NCI-H526 (cell line): ENCODE measurements around the gene RPL36AL.
A peak's percentile ranks its signal among the peaks of the same experiment; 100 is the strongest.
"Not testable (repeated sequence)": the region's sequence is repeated elsewhere in the genome, so short reads cannot be mapped to it uniquely, and the experiment has no call there.

Experiments
- DNase-seq, 2 experiments: peaks; one replicate each; lab custom pipeline; 2025; lab: John Stamatoyannopoulos, UW

RPL36AL gene

GRCh38 chr14:49619273-49619672 is 1.2 kb downstream of the RPL36AL start:
- peak in 1 of 2 experiments; percentile 6 for DNase-seq

DNA sequence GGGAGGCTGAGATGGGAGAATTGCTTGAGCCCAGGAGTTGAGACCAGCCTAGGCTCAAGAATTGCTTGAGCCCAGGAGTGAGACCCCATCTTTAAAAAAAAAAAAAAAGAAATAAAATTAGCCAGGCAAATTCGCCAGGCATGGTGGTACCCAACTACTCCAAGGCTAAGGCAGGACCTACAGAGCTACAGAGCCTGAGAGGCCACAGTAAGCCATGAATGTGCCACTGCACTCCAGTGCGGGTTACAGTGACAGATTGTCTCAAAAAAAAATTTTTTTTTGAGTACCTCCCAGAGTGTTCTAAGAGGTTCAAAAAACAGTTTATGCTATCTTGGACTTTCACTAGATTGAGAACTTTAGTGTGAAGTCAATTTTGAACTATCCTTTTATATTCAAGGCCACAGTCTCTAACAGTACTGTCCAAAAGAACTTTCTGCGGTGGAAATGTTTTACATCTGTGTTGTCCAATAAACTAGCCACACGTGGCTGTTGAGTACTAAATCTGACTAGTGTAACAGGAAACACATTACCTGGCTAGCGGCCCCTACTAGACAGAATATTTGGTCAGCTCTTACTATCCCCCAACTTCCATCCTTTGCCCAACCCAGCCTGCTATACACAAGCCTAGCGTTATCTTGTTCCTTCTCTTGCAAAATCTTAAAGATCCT is 2.4 kb downstream of the RPL36AL start:
- no peak for DNase-seq

- DNase-seq, result no peak
These were observed 4.7 kb downstream of the RPL36AL start for GRCh38 chr14:49615776-49616175.

GRCh38 chr14:49614196-49614595 is 6.2 kb downstream of the RPL36AL start:
- no peak for DNase-seq

GRCh38 chr14:49612671-49613070 is 7.8 kb downstream of the RPL36AL start:
- no peak for DNase-seq

GRCh38 chr14:49612251-49612650 is 8.2 kb downstream of the RPL36AL start:
- no peak for DNase-seq

DNA sequence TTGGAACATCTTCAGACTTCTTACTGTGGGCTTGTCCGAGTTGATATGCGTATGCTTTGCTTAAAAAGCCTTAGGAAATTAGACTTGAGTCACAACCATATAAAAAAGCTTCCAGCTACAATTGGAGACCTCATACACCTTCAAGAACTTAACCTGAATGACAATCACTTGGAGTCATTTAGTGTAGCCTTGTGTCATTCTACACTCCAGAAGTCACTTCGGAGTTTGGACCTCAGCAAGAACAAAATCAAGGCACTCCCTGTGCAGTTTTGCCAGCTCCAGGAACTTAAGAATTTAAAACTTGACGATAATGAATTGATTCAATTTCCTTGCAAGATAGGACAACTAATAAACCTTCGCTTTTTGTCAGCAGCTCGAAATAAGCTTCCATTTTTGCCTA is 12.8 kb downstream of the RPL36AL start:
- no peak for DNase-seq

DNA sequence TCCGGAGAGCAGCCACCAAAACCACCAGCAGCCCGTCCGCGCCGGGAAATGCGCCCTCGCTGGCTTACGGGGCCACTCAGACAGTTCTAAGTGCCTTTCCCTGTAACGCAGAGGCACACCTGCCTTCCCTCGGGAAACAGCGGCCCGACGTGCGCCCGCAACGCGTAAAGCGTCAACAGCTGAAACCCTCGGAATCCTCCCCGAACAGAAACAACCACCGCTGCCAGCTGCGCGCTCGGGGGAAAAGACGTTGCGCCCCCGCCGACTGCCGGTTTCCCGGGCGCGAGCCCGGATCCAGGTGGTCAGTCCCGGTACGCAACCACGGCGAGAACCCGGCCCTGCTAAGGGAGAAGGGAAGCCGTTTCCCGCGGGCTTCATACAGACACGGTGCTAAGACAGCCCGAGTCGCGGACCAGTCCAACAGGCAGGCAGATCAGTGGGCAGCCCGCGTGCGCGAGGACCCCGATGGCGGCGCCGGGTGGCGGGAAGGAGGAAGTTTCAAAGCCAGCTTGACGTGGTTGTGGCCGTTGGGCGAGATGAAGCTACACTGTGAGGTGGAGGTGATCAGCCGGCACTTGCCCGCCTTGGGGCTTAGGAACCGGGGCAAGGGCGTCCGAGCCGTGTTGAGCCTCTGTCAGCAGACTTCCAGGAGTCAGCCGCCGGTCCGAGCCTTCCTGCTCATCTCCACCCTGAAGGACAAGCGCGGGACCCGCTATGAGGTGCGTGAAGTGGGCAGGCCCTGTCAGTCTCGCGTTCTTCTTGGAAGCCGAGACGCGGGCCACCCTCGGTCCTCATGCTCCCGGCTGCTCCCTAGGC is 21.7 kb downstream of the RPL36AL start, which contains the start of gene LRR1:
Gene LRR1 (plus strand): TSS at position 456 of the 816 bp plus-strand sequence. CDS start 81 bp downstream, at position 537.
- DNase-seq, result peak; percentile 79 to 94

GRCh38 chr14:49598189-49598484 is 22.3 kb downstream of the RPL36AL start:
- peak in 1 of 2 experiments; percentile 44 for DNase-seq

- DNase-seq, result no peak
These were observed 25.9 kb downstream of the RPL36AL start for GRCh38 chr14:49594347-49595091.

DNA sequence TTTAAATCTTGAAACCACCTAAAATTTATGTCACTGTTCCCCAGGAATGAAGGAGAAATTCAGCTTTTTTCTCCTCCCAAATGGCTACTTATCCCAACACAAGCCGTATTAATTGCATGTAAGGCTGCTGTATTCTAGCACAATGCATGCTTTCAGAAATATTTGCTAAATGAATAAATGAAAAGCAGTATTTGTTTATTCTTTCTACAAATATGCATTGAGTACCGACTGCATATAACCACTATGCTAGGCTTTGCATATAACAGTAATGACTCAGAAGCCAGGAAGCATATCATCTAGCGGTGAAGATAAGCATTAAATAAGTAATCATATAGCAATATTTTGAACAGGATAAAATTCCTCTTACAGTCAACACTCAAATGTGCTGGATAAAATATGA is 27.4 kb downstream of the RPL36AL start:
- DNase-seq, result peak; percentile 77 to 85

- DNase-seq, result no peak
These were observed 31.0 kb downstream of the RPL36AL start for GRCh38 chr14:49589387-49589786.

- DNase-seq, result peak; percentile 68 to 79
These were observed 33.6 kb downstream of the RPL36AL start for GRCh38 chr14:49586673-49587460.

DNA sequence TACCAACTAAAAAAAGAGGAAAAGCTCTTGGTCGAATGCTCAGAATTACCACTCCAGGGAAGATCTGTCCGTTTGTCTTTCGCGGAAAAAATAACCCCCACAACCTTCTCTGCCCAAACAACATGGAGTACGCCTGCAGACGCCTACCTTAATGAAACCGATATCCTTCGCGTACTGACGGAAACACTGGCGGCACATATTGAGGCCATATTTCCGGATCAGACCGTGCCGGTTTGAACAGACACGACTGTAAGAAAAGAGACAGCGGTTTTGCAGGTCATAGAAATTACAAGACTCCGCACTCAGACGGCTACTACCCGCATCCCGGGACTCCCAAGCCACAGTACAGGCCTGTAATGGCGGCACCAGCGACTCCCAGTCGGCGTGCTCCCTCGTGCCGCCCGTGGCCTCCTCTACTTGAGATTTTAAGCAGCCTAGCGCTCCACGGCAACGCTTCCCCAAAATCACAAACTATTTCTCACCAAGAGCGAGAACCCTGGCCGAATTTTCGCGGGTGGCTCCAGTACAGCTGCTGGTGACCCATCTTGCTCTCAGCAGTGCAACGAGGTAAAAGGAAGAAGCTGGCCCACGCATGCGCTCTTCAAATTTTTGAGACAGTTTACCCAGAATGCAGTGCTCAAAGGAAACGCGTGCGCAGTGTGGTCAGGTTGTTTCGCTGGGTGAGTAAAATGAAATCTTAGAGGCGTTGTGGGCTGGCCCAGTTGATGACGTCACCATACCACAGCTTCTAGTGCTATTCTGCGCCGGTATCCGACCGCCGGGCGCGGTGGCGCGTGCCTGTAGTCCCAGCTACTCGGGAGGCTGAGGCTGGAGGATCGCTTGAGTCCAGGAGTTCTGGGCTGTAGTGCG is 34.4 kb downstream of the RPL36AL start, which contains the start of gene RPS29:
Gene RPS29 (minus strand): TSS at position 578 of the 870 bp plus-strand sequence. CDS start 34 bp downstream, at position 544.
- peak; percentile 97 to 99 for DNase-seq

- DNase-seq, result not testable (repeated sequence)
These were observed 35.3 kb downstream of the RPL36AL start for GRCh38 chr14:49584981-49585640.

DNA sequence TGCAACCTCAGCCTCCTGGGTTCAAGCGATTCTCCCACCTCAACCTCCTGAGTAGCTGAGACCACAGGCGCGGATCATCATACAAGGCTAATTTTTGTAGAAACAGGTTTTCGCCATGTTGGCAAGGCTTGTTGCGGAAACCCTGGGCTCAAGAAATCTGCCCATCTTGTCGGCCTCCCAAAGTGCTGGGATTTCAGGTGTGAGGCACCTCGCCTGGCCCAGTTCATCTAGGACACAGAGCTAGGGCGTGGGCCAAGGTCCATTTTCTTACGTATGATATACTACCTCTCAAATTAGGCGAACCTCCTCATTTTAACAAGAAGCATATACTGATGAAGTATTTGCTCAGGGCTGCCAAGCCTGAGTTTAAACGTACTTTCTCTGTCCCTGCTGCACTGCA is 36.4 kb downstream of the RPL36AL start:
- DNase-seq, result no peak

GRCh38 chr14:49583629-49584028 is 36.8 kb downstream of the RPL36AL start:
- no peak for DNase-seq

GRCh38 chr14:49582113-49582977 is 38.1 kb downstream of the RPL36AL start:
- no peak for DNase-seq
